GM12872 (cell line): Measurements from ENCODE around the gene HOXD13.

Experiments
- CTCF ChIP-seq: IDR thresholded peaks from 3 replicates; pipeline ENCODE4 v1.5.1; 2011; ENCODE audit warnings: low read depth, mild to moderate bottlenecking, low read length, moderate library complexity; ENCODE audit not compliant: insufficient read depth

HOXD13 gene

GRCh38 chr2:176071330-176072291 lies 20.9 kb upstream of the HOXD13 start:
- no peak for TF ChIP-seq CTCF

- TF ChIP-seq CTCF: no peak
Observed at GRCh38 chr2:176072292-176072669, 20.2 kb upstream of the HOXD13 start.

GRCh38 chr2:176072951-176073904 lies 19.3 kb upstream of the HOXD13 start:
- TF ChIP-seq CTCF: no peak

GRCh38 chr2:176074919-176075425 lies 17.5 kb upstream of the HOXD13 start:
- TF ChIP-seq CTCF: no peak

GRCh38 chr2:176075481-176075880 lies 17.0 kb upstream of the HOXD13 start:
- no peak for TF ChIP-seq CTCF

- TF ChIP-seq CTCF: no peak
Observed at GRCh38 chr2:176076063-176076462, 16.5 kb upstream of the HOXD13 start.

GRCh38 chr2:176076796-176077195 lies 15.7 kb upstream of the HOXD13 start:
- TF ChIP-seq CTCF: no peak
